IMR-90 (cell line): ENCODE measurements around the gene C1orf74. TPM values are rescaled to one million over a fixed set of nuclear protein-coding genes. Genes with fewer than 3 reads are reported as not detected.

Source experiments
- ATAC-seq: fragments of 200-7000 bp; cut with Tn5 transposase; 2 replicates; pipeline ENCODE4 v1.9.1; 2020; ENCODE audit warnings: low read depth, mild to moderate bottlenecking, moderate library complexity
- BruUV-seq: library from RNA; stranded (reverse); fragments of 400-500 nt; replicated peaks from 2 replicates; lab custom pipeline; 2021; lab: Mats Ljungman, UMichigan
- CTCF ChIA-PET: fragments of 300-600 bp; formaldehyde crosslinking; extraction: SDS; loops from one replicate; lab custom pipeline; 2021; ENCODE audit warnings: antibody characterized with exemption; lab: Yijun Ruan, JAX
- POLR2A ChIA-PET: fragments of 300-600 bp; sonication (Branson Sonifier 250); formaldehyde crosslinking; loops from one replicate; lab custom pipeline; 2022; ENCODE audit warnings: antibody characterized with exemption; ENCODE audit not compliant: unreplicated experiment; lab: Charles Lee
- DNase-seq: peaks from one replicate; pipeline ENCODE4 v3.0.0; 2013
- H2AFZ ChIP-seq: replicated peaks from 2 replicates; pipeline ENCODE3; 2013; ENCODE audit warnings: low read length, mild to moderate bottlenecking; ENCODE audit not compliant: poor library complexity
- H2AK5ac ChIP-seq: 2 replicates; pipeline ENCODE4 v1.6.1; 2013; ENCODE audit warnings: low read depth, low read length, inconsistent platforms
- H2AK9ac ChIP-seq: replicated peaks from 2 replicates; pipeline ENCODE3; 2013; ENCODE audit warnings: mild to moderate bottlenecking, low read depth, low read length, moderate library complexity; ENCODE audit not compliant: poor library complexity
- H2BK120ac ChIP-seq: 2 replicates; pipeline ENCODE4 v1.6.1; 2013; ENCODE audit warnings: low read depth, low read length, inconsistent platforms
- H2BK15ac ChIP-seq: 3 replicates; pipeline ENCODE4 v1.6.1; 2013; ENCODE audit warnings: low read depth, low read length, inconsistent platforms
- H2BK20ac ChIP-seq: 2 replicates; pipeline ENCODE4 v1.6.1; 2013; ENCODE audit warnings: low read depth, mild to moderate bottlenecking, inconsistent platforms, low read length, moderate library complexity
- H2BK5ac ChIP-seq: 2 replicates; pipeline ENCODE4 v1.6.1; 2013; ENCODE audit warnings: mild to moderate bottlenecking, low read depth, low read length, inconsistent platforms; ENCODE audit not compliant: poor library complexity, severe bottlenecking
- H3K14ac ChIP-seq: replicated peaks from 2 replicates; pipeline ENCODE4 v1.6.1; 2013; ENCODE audit warnings: low read depth, low read length, inconsistent platforms
- H3K18ac ChIP-seq: 2 replicates; pipeline ENCODE4 v1.6.1; 2013; ENCODE audit warnings: low read depth, low read length, control low read depth
- H3K23ac ChIP-seq: 2 replicates; pipeline ENCODE4 v1.6.1; 2013; ENCODE audit warnings: low read depth, low read length, inconsistent platforms
- H3K27ac ChIP-seq: 2 replicates; pipeline ENCODE4 v1.5.1; 2013; ENCODE audit warnings: mild to moderate bottlenecking, control low read depth, low read length; ENCODE audit not compliant: insufficient read depth
- H3K27me3 ChIP-seq: 2 replicates; pipeline ENCODE4 v1.6.1; 2013; ENCODE audit warnings: low read length; ENCODE audit not compliant: control insufficient read depth, insufficient read depth
- H3K36me3 ChIP-seq: 2 replicates; pipeline ENCODE4 v1.6.1; 2013; ENCODE audit warnings: low read length, mixed read lengths; ENCODE audit not compliant: control insufficient read depth, insufficient read depth
- H3K4ac ChIP-seq: 2 replicates; pipeline ENCODE4 v1.6.1; 2013; ENCODE audit warnings: low read depth, low read length, inconsistent platforms
- H3K4me1 ChIP-seq: 2 replicates; pipeline ENCODE4 v1.6.1; 2013; ENCODE audit warnings: low read length, mixed read lengths; ENCODE audit not compliant: control insufficient read depth, insufficient read depth
- H3K4me2 ChIP-seq: 2 replicates; pipeline ENCODE4 v1.6.1; 2013; ENCODE audit warnings: low read depth, mild to moderate bottlenecking, control low read depth, low read length, moderate library complexity
- H3K4me3 ChIP-seq: 2 replicates; pipeline ENCODE4 v1.5.1; 2013; ENCODE audit warnings: low read depth, mild to moderate bottlenecking, control low read depth, low read length, moderate library complexity; ENCODE audit not compliant: insufficient read depth
- H3K56ac ChIP-seq: 2 replicates; pipeline ENCODE4 v1.6.1; 2013; ENCODE audit warnings: low read length, inconsistent platforms; ENCODE audit not compliant: insufficient read depth; ENCODE audit errors: extremely low read depth
- H3K79me1 ChIP-seq, 2 experiments: 2 replicates each; pipeline ENCODE4 v1.6.1; 2013; ENCODE audit warnings: low read length in 2 of 2, inconsistent platforms in 1 of 2, low read depth in 1 of 2
- H3K9ac ChIP-seq: 2 replicates; pipeline ENCODE4 v1.6.1; 2013; ENCODE audit warnings: low read depth, low read length, control low read depth
- H3K9me1 ChIP-seq: 2 replicates; pipeline ENCODE4 v1.6.1; 2013; ENCODE audit warnings: low read length, inconsistent platforms; ENCODE audit not compliant: insufficient read depth
- H3K9me3 ChIP-seq: 2 replicates; pipeline ENCODE4 v1.6.1; 2013; ENCODE audit warnings: low read length; ENCODE audit not compliant: control insufficient read depth, insufficient read depth
- H4K20me1 ChIP-seq: 2 replicates; pipeline ENCODE4 v1.6.1; 2013; ENCODE audit warnings: low read length, inconsistent platforms; ENCODE audit not compliant: insufficient read depth
- H4K5ac ChIP-seq: 2 replicates; pipeline ENCODE4 v1.6.1; 2013; ENCODE audit warnings: mild to moderate bottlenecking, low read depth, low read length, control low read depth
- H4K8ac ChIP-seq, 2 experiments: 2 replicates each; pipeline ENCODE4 v1.6.1; 2013; ENCODE audit warnings: low read depth in 2 of 2, low read length in 2 of 2, control low read depth in 1 of 2, inconsistent platforms in 1 of 2
- H4K91ac ChIP-seq: 2 replicates; pipeline ENCODE4 v1.6.1; 2013; ENCODE audit warnings: low read depth, low read length, inconsistent platforms; ENCODE audit not compliant: insufficient read depth
- CEBPB ChIP-seq: IDR thresholded peaks from 2 replicates; pipeline ENCODE4 v1.6.1; 2012; ENCODE audit warnings: low read depth, low read length, improper control_type of control experiment
- CHD1 ChIP-seq: IDR thresholded peaks from 2 replicates; pipeline ENCODE4 v1.6.1; 2012; ENCODE audit warnings: low read depth, low read length, improper control_type of control experiment
- FOS ChIP-seq: fragments of 150-350 bp; IDR thresholded peaks from 2 replicates; pipeline ENCODE4 v1.6.1; 2016; ENCODE audit warnings: low read depth, low read length
- MAFK ChIP-seq: IDR thresholded peaks from 2 replicates; pipeline ENCODE4 v1.6.1; 2012; ENCODE audit warnings: low read depth, low read length, improper control_type of control experiment
- MAZ ChIP-seq: IDR thresholded peaks from 2 replicates; pipeline ENCODE4 v1.6.1; 2012; ENCODE audit warnings: low read depth, mild to moderate bottlenecking, low read length, improper control_type of control experiment, moderate library complexity, borderline replicate concordance
- MXI1 ChIP-seq: IDR thresholded peaks from 2 replicates; pipeline ENCODE4 v1.6.1; 2012; ENCODE audit warnings: low read depth, mild to moderate bottlenecking, low read length, moderate library complexity, borderline replicate concordance
- NFE2L2 ChIP-seq: fragments of 150-350 bp; IDR thresholded peaks from 2 replicates; pipeline ENCODE4 v1.6.1; 2016; ENCODE audit warnings: low read depth, mild to moderate bottlenecking, low read length
- RCOR1 ChIP-seq: IDR thresholded peaks from 2 replicates; pipeline ENCODE4 v1.6.1; 2012; ENCODE audit warnings: mild to moderate bottlenecking, low read length, improper control_type of control experiment; ENCODE audit not compliant: insufficient replicate concordance
- RFX5 ChIP-seq: IDR thresholded peaks from 2 replicates; pipeline ENCODE4 v1.8.0; 2012; ENCODE audit warnings: low read depth, mild to moderate bottlenecking, low read length, moderate library complexity
- SMC3 ChIP-seq: fragments of 150-350 bp; IDR thresholded peaks from 2 replicates; pipeline ENCODE4 v1.6.1; 2016; ENCODE audit warnings: low read depth, mild to moderate bottlenecking, antibody characterized with exemption, low read length, moderate library complexity
- WGBS, 2 experiments: methylation state at CpG; one replicate each; pipeline versions ENCODE4 v1.1.5 to v1.1.7; 2013; ENCODE audit warnings: missing lambda C conversion rate in 2 of 2; ENCODE audit not compliant: insufficient read length in 1 of 2; ENCODE audit errors: extremely low coverage in 2 of 2; 5-methylcytosine and 5-hydroxymethylcytosine counted together
- dilution Hi-C: fragments of 300-500 bp; cut with HindIII; formaldehyde crosslinking; loops from one replicate; pipeline ENCODE4 v1.14.3; 2018; ENCODE audit warnings: low sequenced_read_pairs; ENCODE audit not compliant: unreplicated experiment
- in situ Hi-C: fragments of 300-500 bp; cut with MboI; formaldehyde crosslinking; loops from 3 replicates; pipeline ENCODE4 v1.14.3; 2019; ENCODE audit warnings: low sequenced_read_pairs, inconsistent platforms, mixed read lengths
- intact Hi-C: fragments of 100-400 bp; cut with micrococcal nuclease; formaldehyde crosslinking; loops from 2 replicates; pipeline ENCODE4 v1.10.0; 2022
- polyA plus RNA-seq, 3 experiments: library from polyadenylated mRNA; depleted of rRNA; stranded (reverse); fragments of >200 nt; gene quantifications; 2 replicates each; pipeline ENCODE4 v1.2.3, GENCODE V29; 2012; ENCODE audit warnings: low replicate concordance in 1 of 3
- total RNA-seq: library from RNA; depleted of rRNA; stranded (reverse); fragments of >200 nt; gene quantifications from 2 replicates; pipeline ENCODE4 v1.2.3, GENCODE V29; 2012
- TF ChIP-seq, protein P1 (sequence below): fragments of 150-350 bp; IDR thresholded peaks from 2 replicates; pipeline ENCODE4 v1.6.1; 2016; ENCODE audit warnings: low read depth, mild to moderate bottlenecking, low read length, moderate library complexity, borderline replicate concordance

C1orf74 gene
- total and polyA plus RNA-seq, 2 of the 4 experiments (the other 2 are of a cell fraction) = 1.1 to 4.3 TPM

DNA sequence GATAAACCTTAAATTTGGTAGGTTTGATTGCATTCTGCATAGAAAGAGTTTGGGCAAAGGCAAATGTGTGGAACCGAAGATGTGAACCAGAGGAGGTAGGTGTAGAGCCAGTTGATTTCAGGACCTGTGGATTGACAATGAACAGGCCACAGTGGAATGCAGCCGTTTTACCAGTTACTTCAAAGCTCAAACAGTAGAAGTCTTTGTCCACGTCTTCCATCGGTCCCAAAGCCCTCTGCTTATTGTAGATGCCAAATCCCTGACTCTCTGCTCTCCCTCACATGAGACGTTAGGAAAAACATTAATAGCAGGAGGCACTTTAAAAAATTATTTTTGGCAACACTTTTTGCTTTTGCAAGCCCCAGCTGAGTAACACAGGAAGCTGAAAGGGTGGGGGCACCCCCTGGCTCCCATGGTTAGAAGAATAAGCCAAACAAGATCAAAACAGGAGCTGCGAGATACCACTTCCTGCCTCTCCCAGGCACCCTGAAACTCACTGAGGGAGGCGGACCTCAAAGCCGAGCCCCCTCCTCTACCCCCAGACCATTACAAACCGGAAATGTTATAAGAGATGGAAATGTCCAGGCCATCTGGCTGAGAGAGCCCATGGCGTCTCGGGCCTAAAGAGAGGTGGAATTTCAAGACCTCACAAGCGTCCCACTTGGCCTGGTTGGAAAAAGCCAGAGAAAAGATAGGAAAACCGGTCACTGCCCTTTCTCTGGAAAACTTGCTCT, 15.0 kb downstream of the C1orf74 start:
- Histone ChIP-seq H4K20me1 (no peaks in the 10 kb centered on the region), H4K5ac (peak overlapping the region; percentile 94), H2AFZ (peak overlapping the region; percentile 95), H3K36me3 (no peaks in the 10 kb centered on the region), H2BK120ac (peak overlapping the region; percentile 92), H3K27me3 (no peaks in the 10 kb centered on the region), H3K4me2 (peak overlapping the region; percentile 48), H2BK15ac (peak overlapping the region; percentile 81; the same call in 2 of the 3 replicates), H3K23ac (peak overlapping the region; percentile 61), H3K56ac (peak overlapping the region; percentile 76), H4K91ac (peak overlapping the region; percentile 82), H3K27ac (peak overlapping the region; percentile 88), H3K4me3 (no peak overlapping the region), H3K14ac (peak overlapping the region; percentile 70), H2BK5ac (peak overlapping the region; percentile 85), H3K79me1 (peaks cover 0 to 12% of the 10 kb centered on the region in 2 experiments; a peak in 2 of 4 replicates), H3K9me3 (no peaks in the 10 kb centered on the region), H2AK9ac (peak overlapping the region; percentile 89), H2BK20ac (peak overlapping the region; percentile 58), H3K4ac (peak overlapping the region; percentile 81), H4K8ac (peak overlapping the region; percentile 86 to 92), H3K9ac (peak overlapping the region; percentile 21), H3K9me1 (peaks cover 25% of the 10 kb centered on the region), H2AK5ac (peak overlapping the region; percentile 91; the same call in 1 of the 2 replicates), H3K4me1 (peaks cover 11% of the 10 kb centered on the region), H3K18ac (peak overlapping the region; percentile 80)
- dilution Hi-C loops (no loop called here), intact Hi-C loops (no loop called here), in situ Hi-C loops (no loop called here)
- DNase-seq (peak; percentile 87), ATAC-seq (peak; percentile 85)
- CTCF ChIA-PET = no interaction called here
- WGBS, 2 experiments = no CpG with 5 or more reads among the region's 13 CpGs
- BruUV-seq = no TSS peak
- no peak for TF ChIP-seq SMC3
- TF ChIP-seq, protein P1, sequence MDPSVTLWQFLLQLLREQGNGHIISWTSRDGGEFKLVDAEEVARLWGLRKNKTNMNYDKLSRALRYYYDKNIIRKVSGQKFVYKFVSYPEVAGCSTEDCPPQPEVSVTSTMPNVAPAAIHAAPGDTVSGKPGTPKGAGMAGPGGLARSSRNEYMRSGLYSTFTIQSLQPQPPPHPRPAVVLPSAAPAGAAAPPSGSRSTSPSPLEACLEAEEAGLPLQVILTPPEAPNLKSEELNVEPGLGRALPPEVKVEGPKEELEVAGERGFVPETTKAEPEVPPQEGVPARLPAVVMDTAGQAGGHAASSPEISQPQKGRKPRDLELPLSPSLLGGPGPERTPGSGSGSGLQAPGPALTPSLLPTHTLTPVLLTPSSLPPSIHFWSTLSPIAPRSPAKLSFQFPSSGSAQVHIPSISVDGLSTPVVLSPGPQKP = no peak
- TF ChIP-seq MAZ = peak; percentile 82
- no peak for TF ChIP-seq RCOR1
- no peak for TF ChIP-seq NFE2L2
- no peak for TF ChIP-seq CHD1
- 0 out of 2 replicates have a peak, but pooled peaks have one; percentile 13 for TF ChIP-seq FOS
- TF ChIP-seq MXI1 = no peak
- TF ChIP-seq CEBPB = peak; percentile 71; the same call in 1 of the 2 replicates
- no peak for TF ChIP-seq MAFK
- no peak for TF ChIP-seq RFX5
- POLR2A ChIA-PET = interaction anchor here (0.6 kb wide), 1 partner anchor 276 kb away, joined by 3 read pairs; no protein-coding TSS in a partner anchor
